ENCODE measurements around the gene MSANTD2.

The MSANTD2 gene

GRCh38 chr11:124841201-124841600 is 41.0 kb upstream of the MSANTD2 start:
- Histone ChIP-seq H3K27me3 (ENCODE audit: insufficient read depth, poor library complexity, severe bottlenecking) (peaks cover 84% of the 10 kb centered on the region), H3K4me3 (replicated peaks; ENCODE audit: insufficient read depth, low read length) (no peak overlapping the region), H3K27ac (replicated peaks) (no peak overlapping the region)
- DNase-seq (ENCODE audit: low read depth in 1 of 2, low spot score in 1 of 2) = no peak
- TF ChIP-seq POLR2AphosphoS5 (IDR thresholded peaks at IDR 0.05; ENCODE audit: low read depth) (no peak), GABPA (IDR thresholded peaks at IDR 0.05; ENCODE audit: low read depth) (no peak), CTCF (IDR thresholded peaks at IDR 0.05; ENCODE audit: insufficient read depth, low read length) (no peak), REST (IDR thresholded peaks at IDR 0.05; ENCODE audit: insufficient replicate concordance, low read depth) (no peak), SPI1 (IDR thresholded peaks at IDR 0.05; ENCODE audit: borderline replicate concordance, low read depth) (no peak)

- no peak for DNase-seq (ENCODE audit: low read depth in 1 of 2, low spot score in 1 of 2)
- H3K27me3 ChIP-seq (ENCODE audit: insufficient read depth, poor library complexity, severe bottlenecking) = peaks cover 83% of the 10 kb centered on the region
- H3K27ac ChIP-seq (replicated peaks) = no peak overlapping the region
- no peak overlapping the region for H3K4me3 ChIP-seq (replicated peaks; ENCODE audit: insufficient read depth, low read length)
- TF ChIP-seq REST (IDR thresholded peaks at IDR 0.05; ENCODE audit: insufficient replicate concordance, low read depth) (no peak), SPI1 (IDR thresholded peaks at IDR 0.05; ENCODE audit: borderline replicate concordance, low read depth) (no peak), GABPA (IDR thresholded peaks at IDR 0.05; ENCODE audit: low read depth) (no peak), POLR2AphosphoS5 (IDR thresholded peaks at IDR 0.05; ENCODE audit: low read depth) (no peak), CTCF (IDR thresholded peaks at IDR 0.05; ENCODE audit: insufficient read depth, low read length) (no peak)
Measured at GRCh38 chr11:124840666-124841065, 40.5 kb upstream of the MSANTD2 start.

GRCh38 chr11:124839972-124840621 is 39.9 kb upstream of the MSANTD2 start:
- no peak for DNase-seq (ENCODE audit: low read depth in 1 of 2, low spot score in 1 of 2)
- Histone ChIP-seq H3K4me3 (replicated peaks; ENCODE audit: insufficient read depth, low read length) (no peak overlapping the region), H3K27ac (replicated peaks) (no peak overlapping the region), H3K27me3 (ENCODE audit: insufficient read depth, poor library complexity, severe bottlenecking) (peaks cover 81% of the 10 kb centered on the region)
- no peak for TF ChIP-seq CTCF (IDR thresholded peaks at IDR 0.05; ENCODE audit: insufficient read depth, low read length)
- TF ChIP-seq REST (IDR thresholded peaks at IDR 0.05; ENCODE audit: insufficient replicate concordance, low read depth) = no peak
- TF ChIP-seq POLR2AphosphoS5 (IDR thresholded peaks at IDR 0.05; ENCODE audit: low read depth) = no peak
- no peak for TF ChIP-seq GABPA (IDR thresholded peaks at IDR 0.05; ENCODE audit: low read depth)
- no peak for TF ChIP-seq SPI1 (IDR thresholded peaks at IDR 0.05; ENCODE audit: borderline replicate concordance, low read depth)
